Measurements from ENCODE around the gene NCK1. TPM values are rescaled to one million over a fixed set of nuclear protein-coding genes. Genes with fewer than 3 reads are reported as not detected.

The NCK1 gene
- total RNA-seq, 1 experiment from 2014 or later = 15.3 TPM

DNA sequence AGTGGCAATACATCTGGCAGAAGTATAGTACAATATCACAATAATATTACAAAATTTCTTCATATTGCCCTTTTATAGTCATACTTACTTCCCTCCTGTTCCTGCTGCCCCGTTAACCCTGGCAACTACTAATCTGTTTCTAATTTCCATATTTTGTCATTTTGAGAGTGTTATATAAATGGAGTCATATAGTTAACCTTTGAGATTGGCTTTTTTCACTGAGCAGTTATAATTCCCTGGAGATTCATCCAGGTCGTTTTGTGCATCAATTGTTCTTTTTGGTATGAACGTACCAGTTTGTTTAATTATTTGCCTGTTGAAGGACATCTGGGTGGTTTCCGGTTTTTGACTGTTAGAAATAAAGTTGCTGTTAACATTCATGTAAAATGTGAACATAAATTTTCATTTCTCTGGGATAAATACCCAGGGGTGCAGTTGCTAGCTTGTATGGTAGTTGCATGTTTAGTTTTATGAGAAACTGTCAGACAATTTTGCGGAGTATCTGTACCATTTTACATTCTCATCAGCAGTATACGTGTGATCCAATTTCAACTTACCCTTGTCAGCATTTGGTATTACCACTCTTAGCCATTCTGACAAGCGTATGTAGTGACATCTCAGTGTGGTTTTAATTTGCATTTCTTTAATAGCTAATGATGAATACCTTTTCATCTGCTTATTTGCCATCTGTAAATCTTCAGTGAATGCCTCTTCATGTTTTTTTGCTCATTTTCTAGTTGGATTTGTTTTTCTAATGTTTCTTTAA is 63.6 kb downstream of the NCK1 start:
- H3K27ac ChIP-seq (ENCODE audit: low read length) = no peak overlapping the region
- ATAC-seq = no peak
- POLR2A ChIA-PET (ENCODE audit: unreplicated experiment) = no interaction called here

DNA sequence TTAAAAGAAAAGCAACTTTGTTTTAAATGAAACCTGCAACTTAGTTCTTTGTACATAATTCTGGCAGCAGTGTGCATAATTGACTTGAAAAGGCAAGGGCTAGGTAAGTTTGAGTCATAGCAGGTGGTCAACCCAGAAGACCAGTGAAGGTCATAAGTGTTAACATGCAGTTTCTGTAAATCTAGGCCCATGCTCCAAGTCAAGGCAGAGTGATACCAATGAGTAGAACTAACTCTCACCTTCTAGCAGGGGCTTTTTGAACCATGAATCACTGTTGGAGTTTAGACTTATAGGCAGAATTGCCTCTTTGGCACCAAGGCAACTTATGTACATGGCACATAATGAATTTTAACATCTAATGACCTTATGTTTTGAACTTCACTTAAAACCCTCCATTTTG is 66.2 kb downstream of the NCK1 start:
- no peak overlapping the region for H3K4me2 ChIP-seq (ENCODE audit: low read length)
- H3K79me2 ChIP-seq (ENCODE audit: low read length) = peaks cover 31% of the 10 kb centered on the region
- no peaks in the 10 kb centered on the region for H3K9me3 ChIP-seq (ENCODE audit: low read length)
- ChIA-PET POLR2A (ENCODE audit: unreplicated experiment) (no interaction called here), CTCF (no interaction called here)
- DNase-seq = no peak
- H2AFZ ChIP-seq (ENCODE audit: low read length) = no peak overlapping the region
- intact Hi-C loops (cut with micrococcal nuclease) = no loop called here
- H3K9me2 ChIP-seq (replicated peaks; ENCODE audit: low read length) = no peaks in the 10 kb centered on the region
- H3K9ac ChIP-seq (ENCODE audit: low read length) = no peak overlapping the region
- no peak for ATAC-seq
- peaks cover 7% of the 10 kb centered on the region for H3K36me3 ChIP-seq (ENCODE audit: low read depth, low read length)
- H3K27me3 ChIP-seq (ENCODE audit: low read length) = no peaks in the 10 kb centered on the region
- H3K4me1 ChIP-seq (ENCODE audit: insufficient read depth, low read length) = peaks cover 16% of the 10 kb centered on the region
- no peak for TF ChIP-seq EZH2 (IDR thresholded peaks at IDR 0.05; ENCODE audit: low read length, unreplicated experiment)
- TF ChIP-seq, protein P1, sequence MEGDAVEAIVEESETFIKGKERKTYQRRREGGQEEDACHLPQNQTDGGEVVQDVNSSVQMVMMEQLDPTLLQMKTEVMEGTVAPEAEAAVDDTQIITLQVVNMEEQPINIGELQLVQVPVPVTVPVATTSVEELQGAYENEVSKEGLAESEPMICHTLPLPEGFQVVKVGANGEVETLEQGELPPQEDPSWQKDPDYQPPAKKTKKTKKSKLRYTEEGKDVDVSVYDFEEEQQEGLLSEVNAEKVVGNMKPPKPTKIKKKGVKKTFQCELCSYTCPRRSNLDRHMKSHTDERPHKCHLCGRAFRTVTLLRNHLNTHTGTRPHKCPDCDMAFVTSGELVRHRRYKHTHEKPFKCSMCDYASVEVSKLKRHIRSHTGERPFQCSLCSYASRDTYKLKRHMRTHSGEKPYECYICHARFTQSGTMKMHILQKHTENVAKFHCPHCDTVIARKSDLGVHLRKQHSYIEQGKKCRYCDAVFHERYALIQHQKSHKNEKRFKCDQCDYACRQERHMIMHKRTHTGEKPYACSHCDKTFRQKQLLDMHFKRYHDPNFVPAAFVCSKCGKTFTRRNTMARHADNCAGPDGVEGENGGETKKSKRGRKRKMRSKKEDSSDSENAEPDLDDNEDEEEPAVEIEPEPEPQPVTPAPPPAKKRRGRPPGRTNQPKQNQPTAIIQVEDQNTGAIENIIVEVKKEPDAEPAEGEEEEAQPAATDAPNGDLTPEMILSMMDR (conservative IDR thresholded peaks at IDR 0.05; ENCODE audit: low read depth, low read length) = no peak
- no peak for TF ChIP-seq EZH2phosphoT487 (IDR thresholded peaks at IDR 0.05; ENCODE audit: borderline replicate concordance, low read length)
- no peaks in the 10 kb centered on the region for H3F3A ChIP-seq (ENCODE audit: low read length, unreplicated experiment)
- BruUV-seq (replicated peaks) = no TSS peak
- H4K20me1 ChIP-seq (ENCODE audit: low read length) = no peaks in the 10 kb centered on the region
- H3K27ac ChIP-seq (ENCODE audit: low read length) = no peak overlapping the region
- no peak overlapping the region for H3K4me3 ChIP-seq (ENCODE audit: low read length)

More for the DNA sequence above, 63.6 kb downstream of the NCK1 start:
- TF ChIP-seq, protein P1 (conservative IDR thresholded peaks at IDR 0.05; ENCODE audit: low read depth, low read length) = no peak
- TF ChIP-seq EZH2phosphoT487 (IDR thresholded peaks at IDR 0.05; ENCODE audit: borderline replicate concordance, low read length) = no peak
- no peak for TF ChIP-seq EZH2 (IDR thresholded peaks at IDR 0.05; ENCODE audit: low read length, unreplicated experiment)
- Histone ChIP-seq H4K20me1 (ENCODE audit: low read length) (no peaks in the 10 kb centered on the region), H3K4me3 (ENCODE audit: low read length) (no peak overlapping the region), H3K9me3 (ENCODE audit: low read length) (no peaks in the 10 kb centered on the region), H3K9me2 (replicated peaks; ENCODE audit: low read length) (no peaks in the 10 kb centered on the region), H3K4me1 (ENCODE audit: insufficient read depth, low read length) (peaks cover 2% of the 10 kb centered on the region), H3K27me3 (ENCODE audit: low read length) (no peaks in the 10 kb centered on the region), H3K79me2 (ENCODE audit: low read length) (peaks cover 45% of the 10 kb centered on the region), H3K4me2 (ENCODE audit: low read length) (no peak overlapping the region), H3K36me3 (ENCODE audit: low read depth, low read length) (peaks cover 7% of the 10 kb centered on the region), H2AFZ (ENCODE audit: low read length) (no peak overlapping the region), H3K9ac (ENCODE audit: low read length) (no peak overlapping the region), H3F3A (ENCODE audit: low read length, unreplicated experiment) (no peaks in the 10 kb centered on the region)
- BruUV-seq (replicated peaks) = no TSS peak
- CTCF ChIA-PET = no interaction called here
- intact Hi-C loops (cut with micrococcal nuclease) = no loop called here
- no peak for DNase-seq

Measured in PC-3 (cell line).